Measurements from ENCODE around the gene B3GNT3. TPM values are rescaled to one million over a fixed set of nuclear protein-coding genes. Genes with fewer than 3 reads are reported as not detected.

B3GNT3 gene
- total RNA-seq, 4 donors from 2014 or later = 4.7 TPM; not detected in 3

DNA sequence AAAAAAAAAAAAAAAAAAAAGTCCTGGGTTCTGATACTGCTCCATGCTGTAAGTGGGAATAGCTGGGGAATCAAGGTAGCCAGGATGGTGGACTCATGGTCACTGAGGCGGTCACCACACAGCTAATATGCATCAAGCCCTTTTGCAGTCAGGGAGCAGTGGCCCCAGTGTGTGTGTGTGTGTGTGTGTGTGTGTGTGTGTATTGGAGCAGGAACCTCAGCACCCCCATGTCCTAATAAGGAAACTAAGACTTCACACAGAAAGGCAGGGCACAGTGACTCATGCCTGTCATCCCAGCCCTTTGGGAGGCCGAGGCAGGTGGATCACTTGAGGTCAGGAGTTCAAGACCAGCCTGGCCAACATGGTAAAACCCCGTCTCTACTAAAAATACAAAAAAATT is 12.0 kb downstream of the B3GNT3 start:
- no peak for TF ChIP-seq EP300 (IDR thresholded peaks at IDR 0.05)
- TF ChIP-seq POLR2A (IDR thresholded peaks at IDR 0.05) = no peak
- TF ChIP-seq, protein P1, sequence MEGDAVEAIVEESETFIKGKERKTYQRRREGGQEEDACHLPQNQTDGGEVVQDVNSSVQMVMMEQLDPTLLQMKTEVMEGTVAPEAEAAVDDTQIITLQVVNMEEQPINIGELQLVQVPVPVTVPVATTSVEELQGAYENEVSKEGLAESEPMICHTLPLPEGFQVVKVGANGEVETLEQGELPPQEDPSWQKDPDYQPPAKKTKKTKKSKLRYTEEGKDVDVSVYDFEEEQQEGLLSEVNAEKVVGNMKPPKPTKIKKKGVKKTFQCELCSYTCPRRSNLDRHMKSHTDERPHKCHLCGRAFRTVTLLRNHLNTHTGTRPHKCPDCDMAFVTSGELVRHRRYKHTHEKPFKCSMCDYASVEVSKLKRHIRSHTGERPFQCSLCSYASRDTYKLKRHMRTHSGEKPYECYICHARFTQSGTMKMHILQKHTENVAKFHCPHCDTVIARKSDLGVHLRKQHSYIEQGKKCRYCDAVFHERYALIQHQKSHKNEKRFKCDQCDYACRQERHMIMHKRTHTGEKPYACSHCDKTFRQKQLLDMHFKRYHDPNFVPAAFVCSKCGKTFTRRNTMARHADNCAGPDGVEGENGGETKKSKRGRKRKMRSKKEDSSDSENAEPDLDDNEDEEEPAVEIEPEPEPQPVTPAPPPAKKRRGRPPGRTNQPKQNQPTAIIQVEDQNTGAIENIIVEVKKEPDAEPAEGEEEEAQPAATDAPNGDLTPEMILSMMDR (IDR thresholded peaks at IDR 0.05) = no peak
- TF ChIP-seq POLR2AphosphoS5 (IDR thresholded peaks at IDR 0.05) = no peak
- 50% methylated on average over 2 of the region's 3 CpGs; no CpG with 5 or more reads in 1 of the 2 donors for WGBS, 2 donors (ENCODE audit: low coverage in 1 of 2)
- H3K4me3 ChIP-seq = no peak overlapping the region
- peaks cover 67% of the 10 kb centered on the region for H3K27me3 ChIP-seq
- no peaks in the 10 kb centered on the region for H3K4me1 ChIP-seq
- H3K36me3 ChIP-seq = no peaks in the 10 kb centered on the region
- peaks cover 0 to 12% (median 0%) of the 10 kb centered on the region in 3 donors for H3K9me3 ChIP-seq
- no peak overlapping the region for H3K27ac ChIP-seq
- no peak for ATAC-seq

GRCh38 chr19:17807731-17808316 is 12.9 kb downstream of the B3GNT3 start:
- Histone ChIP-seq H3K9me3 (peaks cover 0 to 15% (median 0%) of the 10 kb centered on the region in 3 donors), H3K36me3 (no peaks in the 10 kb centered on the region), H3K27me3 (peaks cover 70% of the 10 kb centered on the region), H3K4me3 (no peak overlapping the region), H3K27ac (no peak overlapping the region), H3K4me1 (no peaks in the 10 kb centered on the region)
- ATAC-seq = no peak
- TF ChIP-seq, protein P1 (IDR thresholded peaks at IDR 0.05) = no peak
- no peak for TF ChIP-seq POLR2AphosphoS5 (IDR thresholded peaks at IDR 0.05)
- no peak for TF ChIP-seq POLR2A (IDR thresholded peaks at IDR 0.05)
- no peak for TF ChIP-seq EP300 (IDR thresholded peaks at IDR 0.05)
- WGBS, 2 donors (ENCODE audit: low coverage in 1 of 2) = 75% methylated on average over 18 of the region's 38 CpGs; no CpG with 5 or more reads in 1 of the 2 donors

- no peak for TF ChIP-seq POLR2AphosphoS5 (IDR thresholded peaks at IDR 0.05)
- TF ChIP-seq, protein P1 (IDR thresholded peaks at IDR 0.05) = no peak
- TF ChIP-seq EP300 (IDR thresholded peaks at IDR 0.05) = no peak
- TF ChIP-seq POLR2A (IDR thresholded peaks at IDR 0.05) = no peak
- 71% methylated on average over 2 of the region's 2 CpGs; no CpG with 5 or more reads in 1 of the 2 donors for WGBS, 2 donors (ENCODE audit: low coverage in 1 of 2)
- Histone ChIP-seq H3K9me3 (peaks cover 0 to 15% (median 0%) of the 10 kb centered on the region in 3 donors), H3K27ac (no peak overlapping the region), H3K36me3 (no peaks in the 10 kb centered on the region), H3K4me1 (no peaks in the 10 kb centered on the region), H3K27me3 (peaks cover 80% of the 10 kb centered on the region), H3K4me3 (no peak overlapping the region)
- ATAC-seq = no peak
These were observed 16.2 kb downstream of the B3GNT3 start for GRCh38 chr19:17811103-17811502.

DNA sequence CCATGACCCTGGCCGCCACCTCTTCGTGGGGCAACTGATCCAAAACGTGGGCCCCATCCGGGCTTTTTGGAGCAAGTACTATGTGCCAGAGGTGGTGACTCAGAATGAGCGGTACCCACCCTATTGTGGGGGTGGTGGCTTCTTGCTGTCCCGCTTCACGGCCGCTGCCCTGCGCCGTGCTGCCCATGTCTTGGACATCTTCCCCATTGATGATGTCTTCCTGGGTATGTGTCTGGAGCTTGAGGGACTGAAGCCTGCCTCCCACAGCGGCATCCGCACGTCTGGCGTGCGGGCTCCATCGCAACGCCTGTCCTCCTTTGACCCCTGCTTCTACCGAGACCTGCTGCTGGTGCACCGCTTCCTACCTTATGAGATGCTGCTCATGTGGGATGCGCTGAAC is 16.7 kb downstream of the B3GNT3 start:
- H3K36me3 ChIP-seq = no peaks in the 10 kb centered on the region
- ATAC-seq = no peak
- no peak overlapping the region for H3K27ac ChIP-seq
- peaks cover 80% of the 10 kb centered on the region for H3K27me3 ChIP-seq
- TF ChIP-seq POLR2A (IDR thresholded peaks at IDR 0.05) = no peak
- TF ChIP-seq POLR2AphosphoS5 (IDR thresholded peaks at IDR 0.05) = no peak
- no peak for TF ChIP-seq EP300 (IDR thresholded peaks at IDR 0.05)
- TF ChIP-seq, protein P1 (IDR thresholded peaks at IDR 0.05) = no peak
- 77% methylated on average over 7 of the region's 20 CpGs; no CpG with 5 or more reads in 1 of the 2 donors for WGBS, 2 donors (ENCODE audit: low coverage in 1 of 2)
- peaks cover 0 to 15% (median 0%) of the 10 kb centered on the region in 3 donors for H3K9me3 ChIP-seq
- H3K4me1 ChIP-seq = no peaks in the 10 kb centered on the region
- H3K4me3 ChIP-seq = no peak overlapping the region

- no peak overlapping the region for H3K4me3 ChIP-seq
- no peaks in the 10 kb centered on the region for H3K36me3 ChIP-seq
- 100% methylated on average over 1 of the region's 5 CpGs for WGBS, 2 donors (ENCODE audit: low coverage in 1 of 2)
- H3K27me3 ChIP-seq = peaks cover 82% of the 10 kb centered on the region
- H3K4me1 ChIP-seq = no peaks in the 10 kb centered on the region
- TF ChIP-seq POLR2AphosphoS5 (IDR thresholded peaks at IDR 0.05) = no peak
- no peak for ATAC-seq
- peaks cover 0 to 15% (median 0%) of the 10 kb centered on the region in 3 donors for H3K9me3 ChIP-seq
- H3K27ac ChIP-seq = no peak overlapping the region
These were observed 17.2 kb downstream of the B3GNT3 start for GRCh38 chr19:17812099-17812498.
